Measurements from ENCODE around the gene WWOX.

The WWOX gene

DNA sequence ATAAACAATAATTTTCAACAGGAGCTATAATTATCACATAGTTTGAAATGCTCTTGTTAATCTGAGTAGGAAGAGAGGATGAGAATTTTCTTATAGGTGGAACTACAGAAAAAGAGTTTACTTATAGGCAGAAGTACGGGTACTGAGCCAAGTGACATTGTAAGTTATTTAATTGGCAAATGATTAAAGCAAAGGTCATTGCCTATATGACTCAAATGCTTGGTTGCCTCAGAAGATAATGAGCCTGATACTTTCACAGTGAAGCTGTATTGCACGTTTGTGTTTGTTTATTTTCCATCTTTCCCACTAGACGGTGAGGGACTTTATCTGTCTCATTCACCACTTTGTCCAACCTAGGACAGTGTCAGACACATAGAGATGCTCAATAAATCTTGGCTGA is 751.8 kb downstream of the WWOX start:
- TF ChIP-seq ISL1 (CRISPR knock-in tag; IDR thresholded peaks at IDR 0.05), result no peak
- TF ChIP-seq, protein P1, sequence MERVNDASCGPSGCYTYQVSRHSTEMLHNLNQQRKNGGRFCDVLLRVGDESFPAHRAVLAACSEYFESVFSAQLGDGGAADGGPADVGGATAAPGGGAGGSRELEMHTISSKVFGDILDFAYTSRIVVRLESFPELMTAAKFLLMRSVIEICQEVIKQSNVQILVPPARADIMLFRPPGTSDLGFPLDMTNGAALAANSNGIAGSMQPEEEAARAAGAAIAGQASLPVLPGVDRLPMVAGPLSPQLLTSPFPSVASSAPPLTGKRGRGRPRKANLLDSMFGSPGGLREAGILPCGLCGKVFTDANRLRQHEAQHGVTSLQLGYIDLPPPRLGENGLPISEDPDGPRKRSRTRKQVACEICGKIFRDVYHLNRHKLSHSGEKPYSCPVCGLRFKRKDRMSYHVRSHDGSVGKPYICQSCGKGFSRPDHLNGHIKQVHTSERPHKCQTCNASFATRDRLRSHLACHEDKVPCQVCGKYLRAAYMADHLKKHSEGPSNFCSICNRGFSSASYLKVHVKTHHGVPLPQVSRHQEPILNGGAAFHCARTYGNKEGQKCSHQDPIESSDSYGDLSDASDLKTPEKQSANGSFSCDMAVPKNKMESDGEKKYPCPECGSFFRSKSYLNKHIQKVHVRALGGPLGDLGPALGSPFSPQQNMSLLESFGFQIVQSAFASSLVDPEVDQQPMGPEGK (CRISPR knock-in tag; IDR thresholded peaks at IDR 0.05; ENCODE audit: borderline replicate concordance), result no peak
- TF ChIP-seq ARNTL (CRISPR knock-in tag; IDR thresholded peaks at IDR 0.05; ENCODE audit: borderline replicate concordance, low read depth), result no peak
- no peak for TF ChIP-seq GLIS3 (CRISPR knock-in tag; IDR thresholded peaks at IDR 0.05)
- no peak for TF ChIP-seq RARB (CRISPR knock-in tag; IDR thresholded peaks at IDR 0.05)
- no peak for TF ChIP-seq BACH2 (CRISPR knock-in tag; IDR thresholded peaks at IDR 0.05; ENCODE audit: borderline replicate concordance)
- no peak for TF ChIP-seq ZNF565 (CRISPR knock-in tag; conservative IDR thresholded peaks at IDR 0.05; ENCODE audit: low read depth)
- TF ChIP-seq OSR1 (CRISPR knock-in tag; IDR thresholded peaks at IDR 0.05), result no peak
- no peak for ATAC-seq

DNA sequence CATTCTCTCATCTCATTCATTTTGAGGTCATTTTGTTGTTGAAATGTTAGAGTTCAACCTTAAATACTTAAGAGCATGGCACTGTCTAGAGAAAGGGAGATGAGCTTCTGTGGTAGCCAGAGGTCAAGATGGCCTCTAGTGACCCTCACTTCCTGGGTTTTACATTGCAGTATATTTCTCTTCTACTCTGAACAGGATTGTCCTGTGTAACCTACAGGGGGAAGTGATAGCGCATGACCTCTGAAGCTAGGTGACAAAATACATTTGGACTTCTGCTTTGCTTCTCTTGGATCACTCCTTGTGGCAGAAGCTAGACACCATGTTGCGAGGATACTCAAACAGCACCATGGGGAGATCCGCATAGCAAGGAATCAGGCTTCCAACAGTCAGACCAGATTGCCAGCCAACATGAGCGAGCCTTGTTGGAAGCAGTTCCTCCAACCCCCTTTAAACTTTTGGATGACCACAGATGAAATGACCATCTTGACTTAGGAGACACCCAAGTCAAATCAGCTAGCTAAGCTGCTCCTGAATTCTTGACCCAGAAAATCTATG is 752.7 kb downstream of the WWOX start:
- ATAC-seq, result no peak
- TF ChIP-seq, protein P2, sequence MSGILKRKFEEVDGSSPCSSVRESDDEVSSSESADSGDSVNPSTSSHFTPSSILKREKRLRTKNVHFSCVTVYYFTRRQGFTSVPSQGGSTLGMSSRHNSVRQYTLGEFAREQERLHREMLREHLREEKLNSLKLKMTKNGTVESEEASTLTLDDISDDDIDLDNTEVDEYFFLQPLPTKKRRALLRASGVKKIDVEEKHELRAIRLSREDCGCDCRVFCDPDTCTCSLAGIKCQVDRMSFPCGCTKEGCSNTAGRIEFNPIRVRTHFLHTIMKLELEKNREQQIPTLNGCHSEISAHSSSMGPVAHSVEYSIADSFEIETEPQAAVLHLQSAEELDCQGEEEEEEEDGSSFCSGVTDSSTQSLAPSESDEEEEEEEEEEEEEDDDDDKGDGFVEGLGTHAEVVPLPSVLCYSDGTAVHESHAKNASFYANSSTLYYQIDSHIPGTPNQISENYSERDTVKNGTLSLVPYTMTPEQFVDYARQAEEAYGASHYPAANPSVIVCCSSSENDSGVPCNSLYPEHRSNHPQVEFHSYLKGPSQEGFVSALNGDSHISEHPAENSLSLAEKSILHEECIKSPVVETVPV (CRISPR knock-in tag; IDR thresholded peaks at IDR 0.05), result no peak
- TF ChIP-seq SNAI2 (CRISPR knock-in tag; IDR thresholded peaks at IDR 0.05), result no peak
- no peak for TF ChIP-seq GLIS3 (CRISPR knock-in tag; IDR thresholded peaks at IDR 0.05)
- no peak for TF ChIP-seq ZFP3 (CRISPR knock-in tag; IDR thresholded peaks at IDR 0.05)
- TF ChIP-seq, protein P1 (CRISPR knock-in tag; IDR thresholded peaks at IDR 0.05; ENCODE audit: borderline replicate concordance), result no peak
- TF ChIP-seq, protein P3, sequence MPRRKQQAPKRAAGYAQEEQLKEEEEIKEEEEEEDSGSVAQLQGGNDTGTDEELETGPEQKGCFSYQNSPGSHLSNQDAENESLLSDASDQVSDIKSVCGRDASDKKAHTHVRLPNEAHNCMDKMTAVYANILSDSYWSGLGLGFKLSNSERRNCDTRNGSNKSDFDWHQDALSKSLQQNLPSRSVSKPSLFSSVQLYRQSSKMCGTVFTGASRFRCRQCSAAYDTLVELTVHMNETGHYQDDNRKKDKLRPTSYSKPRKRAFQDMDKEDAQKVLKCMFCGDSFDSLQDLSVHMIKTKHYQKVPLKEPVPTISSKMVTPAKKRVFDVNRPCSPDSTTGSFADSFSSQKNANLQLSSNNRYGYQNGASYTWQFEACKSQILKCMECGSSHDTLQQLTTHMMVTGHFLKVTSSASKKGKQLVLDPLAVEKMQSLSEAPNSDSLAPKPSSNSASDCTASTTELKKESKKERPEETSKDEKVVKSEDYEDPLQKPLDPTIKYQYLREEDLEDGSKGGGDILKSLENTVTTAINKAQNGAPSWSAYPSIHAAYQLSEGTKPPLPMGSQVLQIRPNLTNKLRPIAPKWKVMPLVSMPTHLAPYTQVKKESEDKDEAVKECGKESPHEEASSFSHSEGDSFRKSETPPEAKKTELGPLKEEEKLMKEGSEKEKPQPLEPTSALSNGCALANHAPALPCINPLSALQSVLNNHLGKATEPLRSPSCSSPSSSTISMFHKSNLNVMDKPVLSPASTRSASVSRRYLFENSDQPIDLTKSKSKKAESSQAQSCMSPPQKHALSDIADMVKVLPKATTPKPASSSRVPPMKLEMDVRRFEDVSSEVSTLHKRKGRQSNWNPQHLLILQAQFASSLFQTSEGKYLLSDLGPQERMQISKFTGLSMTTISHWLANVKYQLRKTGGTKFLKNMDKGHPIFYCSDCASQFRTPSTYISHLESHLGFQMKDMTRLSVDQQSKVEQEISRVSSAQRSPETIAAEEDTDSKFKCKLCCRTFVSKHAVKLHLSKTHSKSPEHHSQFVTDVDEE (CRISPR knock-in tag; IDR thresholded peaks at IDR 0.05), result no peak
- TF ChIP-seq TCF4 (CRISPR knock-in tag; IDR thresholded peaks at IDR 0.05; ENCODE audit: borderline replicate concordance), result no peak
- no peak for TF ChIP-seq ZNF70 (CRISPR knock-in tag; IDR thresholded peaks at IDR 0.05)
- TF ChIP-seq ISL1 (CRISPR knock-in tag; IDR thresholded peaks at IDR 0.05), result no peak
- TF ChIP-seq, protein P4, sequence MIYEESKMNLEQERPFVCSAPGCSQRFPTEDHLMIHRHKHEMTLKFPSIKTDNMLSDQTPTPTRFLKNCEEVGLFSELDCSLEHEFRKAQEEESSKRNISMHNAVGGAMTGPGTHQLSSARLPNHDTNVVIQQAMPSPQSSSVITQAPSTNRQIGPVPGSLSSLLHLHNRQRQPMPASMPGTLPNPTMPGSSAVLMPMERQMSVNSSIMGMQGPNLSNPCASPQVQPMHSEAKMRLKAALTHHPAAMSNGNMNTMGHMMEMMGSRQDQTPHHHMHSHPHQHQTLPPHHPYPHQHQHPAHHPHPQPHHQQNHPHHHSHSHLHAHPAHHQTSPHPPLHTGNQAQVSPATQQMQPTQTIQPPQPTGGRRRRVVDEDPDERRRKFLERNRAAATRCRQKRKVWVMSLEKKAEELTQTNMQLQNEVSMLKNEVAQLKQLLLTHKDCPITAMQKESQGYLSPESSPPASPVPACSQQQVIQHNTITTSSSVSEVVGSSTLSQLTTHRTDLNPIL (CRISPR knock-in tag; IDR thresholded peaks at IDR 0.05; ENCODE audit: low read depth), result no peak
- TF ChIP-seq ZNF8 (CRISPR knock-in tag; IDR thresholded peaks at IDR 0.05), result no peak
- no peak for TF ChIP-seq BACH2 (CRISPR knock-in tag; IDR thresholded peaks at IDR 0.05; ENCODE audit: borderline replicate concordance)
- TF ChIP-seq ZNF565 (CRISPR knock-in tag; conservative IDR thresholded peaks at IDR 0.05; ENCODE audit: low read depth), result no peak
- TF ChIP-seq, protein P5, sequence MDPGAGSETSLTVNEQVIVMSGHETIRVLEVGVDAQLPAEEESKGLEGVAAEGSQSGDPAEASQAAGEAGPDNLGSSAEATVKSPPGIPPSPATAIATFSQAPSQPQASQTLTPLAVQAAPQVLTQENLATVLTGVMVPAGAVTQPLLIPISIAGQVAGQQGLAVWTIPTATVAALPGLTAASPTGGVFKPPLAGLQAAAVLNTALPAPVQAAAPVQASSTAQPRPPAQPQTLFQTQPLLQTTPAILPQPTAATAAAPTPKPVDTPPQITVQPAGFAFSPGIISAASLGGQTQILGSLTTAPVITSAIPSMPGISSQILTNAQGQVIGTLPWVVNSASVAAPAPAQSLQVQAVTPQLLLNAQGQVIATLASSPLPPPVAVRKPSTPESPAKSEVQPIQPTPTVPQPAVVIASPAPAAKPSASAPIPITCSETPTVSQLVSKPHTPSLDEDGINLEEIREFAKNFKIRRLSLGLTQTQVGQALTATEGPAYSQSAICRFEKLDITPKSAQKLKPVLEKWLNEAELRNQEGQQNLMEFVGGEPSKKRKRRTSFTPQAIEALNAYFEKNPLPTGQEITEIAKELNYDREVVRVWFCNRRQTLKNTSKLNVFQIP (CRISPR knock-in tag; IDR thresholded peaks at IDR 0.05; ENCODE audit: borderline replicate concordance, low read depth), result no peak
- TF ChIP-seq ESRRG (CRISPR knock-in tag; IDR thresholded peaks at IDR 0.05), result no peak
- TF ChIP-seq ZC3H10 (CRISPR knock-in tag; IDR thresholded peaks at IDR 0.05), result no peak
- no peak for TF ChIP-seq ARNTL (CRISPR knock-in tag; IDR thresholded peaks at IDR 0.05; ENCODE audit: borderline replicate concordance, low read depth)

Measured in SK-N-SH treated with all-trans-retinoic acid at 6 μM for 48 hours (cell line).